IMR-90 (cell line): ENCODE data around the gene SDC4. TPM values are rescaled to one million over a fixed set of nuclear protein-coding genes. Genes with fewer than 3 reads are reported as not detected.
A peak's percentile ranks its signal among the peaks of the same experiment; 100 is the strongest.

Experiments
- ATAC-seq: fragments of 200-7000 bp; cut with Tn5 transposase; 2 replicates; pipeline ENCODE4 v1.9.1; 2020; ENCODE audit warnings: low read depth, mild to moderate bottlenecking, moderate library complexity
- BruUV-seq: library from RNA; stranded (reverse); fragments of 400-500 nt; replicated peaks from 2 replicates; lab custom pipeline; 2021; lab: Mats Ljungman, UMichigan
- CTCF ChIA-PET: fragments of 300-600 bp; formaldehyde crosslinking; extraction: SDS; loops from one replicate; lab custom pipeline; 2021; ENCODE audit warnings: antibody characterized with exemption; lab: Yijun Ruan, JAX
- POLR2A ChIA-PET: fragments of 300-600 bp; sonication (Branson Sonifier 250); formaldehyde crosslinking; loops from one replicate; lab custom pipeline; 2022; ENCODE audit warnings: antibody characterized with exemption; ENCODE audit not compliant: unreplicated experiment; lab: Charles Lee
- DNase-seq: peaks from one replicate; pipeline ENCODE4 v3.0.0; 2013
- H2AFZ ChIP-seq: replicated peaks from 2 replicates; pipeline ENCODE3; 2013; ENCODE audit warnings: low read length, mild to moderate bottlenecking; ENCODE audit not compliant: poor library complexity
- H2AK5ac ChIP-seq: 2 replicates; pipeline ENCODE4 v1.6.1; 2013; ENCODE audit warnings: low read depth, low read length, inconsistent platforms
- H2AK9ac ChIP-seq: replicated peaks from 2 replicates; pipeline ENCODE3; 2013; ENCODE audit warnings: mild to moderate bottlenecking, low read depth, low read length, moderate library complexity; ENCODE audit not compliant: poor library complexity
- H2BK120ac ChIP-seq: 2 replicates; pipeline ENCODE4 v1.6.1; 2013; ENCODE audit warnings: low read depth, low read length, inconsistent platforms
- H2BK15ac ChIP-seq: 3 replicates; pipeline ENCODE4 v1.6.1; 2013; ENCODE audit warnings: low read depth, low read length, inconsistent platforms
- H2BK20ac ChIP-seq: 2 replicates; pipeline ENCODE4 v1.6.1; 2013; ENCODE audit warnings: low read depth, mild to moderate bottlenecking, inconsistent platforms, low read length, moderate library complexity
- H2BK5ac ChIP-seq: 2 replicates; pipeline ENCODE4 v1.6.1; 2013; ENCODE audit warnings: mild to moderate bottlenecking, low read depth, low read length, inconsistent platforms; ENCODE audit not compliant: poor library complexity, severe bottlenecking
- H3K14ac ChIP-seq: replicated peaks from 2 replicates; pipeline ENCODE4 v1.6.1; 2013; ENCODE audit warnings: low read depth, low read length, inconsistent platforms
- H3K18ac ChIP-seq: 2 replicates; pipeline ENCODE4 v1.6.1; 2013; ENCODE audit warnings: low read depth, low read length, control low read depth
- H3K23ac ChIP-seq: 2 replicates; pipeline ENCODE4 v1.6.1; 2013; ENCODE audit warnings: low read depth, low read length, inconsistent platforms
- H3K27ac ChIP-seq: 2 replicates; pipeline ENCODE4 v1.5.1; 2013; ENCODE audit warnings: mild to moderate bottlenecking, control low read depth, low read length; ENCODE audit not compliant: insufficient read depth
- H3K27me3 ChIP-seq: 2 replicates; pipeline ENCODE4 v1.6.1; 2013; ENCODE audit warnings: low read length; ENCODE audit not compliant: control insufficient read depth, insufficient read depth
- H3K36me3 ChIP-seq: 2 replicates; pipeline ENCODE4 v1.6.1; 2013; ENCODE audit warnings: low read length, mixed read lengths; ENCODE audit not compliant: control insufficient read depth, insufficient read depth
- H3K4ac ChIP-seq: 2 replicates; pipeline ENCODE4 v1.6.1; 2013; ENCODE audit warnings: low read depth, low read length, inconsistent platforms
- H3K4me1 ChIP-seq: 2 replicates; pipeline ENCODE4 v1.6.1; 2013; ENCODE audit warnings: low read length, mixed read lengths; ENCODE audit not compliant: control insufficient read depth, insufficient read depth
- H3K4me2 ChIP-seq: 2 replicates; pipeline ENCODE4 v1.6.1; 2013; ENCODE audit warnings: low read depth, mild to moderate bottlenecking, control low read depth, low read length, moderate library complexity
- H3K4me3 ChIP-seq: 2 replicates; pipeline ENCODE4 v1.5.1; 2013; ENCODE audit warnings: low read depth, mild to moderate bottlenecking, control low read depth, low read length, moderate library complexity; ENCODE audit not compliant: insufficient read depth
- H3K56ac ChIP-seq: 2 replicates; pipeline ENCODE4 v1.6.1; 2013; ENCODE audit warnings: low read length, inconsistent platforms; ENCODE audit not compliant: insufficient read depth; ENCODE audit errors: extremely low read depth
- H3K79me1 ChIP-seq, 2 experiments: 2 replicates each; pipeline ENCODE4 v1.6.1; 2013; ENCODE audit warnings: low read length in 2 of 2, inconsistent platforms in 1 of 2, low read depth in 1 of 2
- H3K9ac ChIP-seq: 2 replicates; pipeline ENCODE4 v1.6.1; 2013; ENCODE audit warnings: low read depth, low read length, control low read depth
- H3K9me1 ChIP-seq: 2 replicates; pipeline ENCODE4 v1.6.1; 2013; ENCODE audit warnings: low read length, inconsistent platforms; ENCODE audit not compliant: insufficient read depth
- H3K9me3 ChIP-seq: 2 replicates; pipeline ENCODE4 v1.6.1; 2013; ENCODE audit warnings: low read length; ENCODE audit not compliant: control insufficient read depth, insufficient read depth
- H4K20me1 ChIP-seq: 2 replicates; pipeline ENCODE4 v1.6.1; 2013; ENCODE audit warnings: low read length, inconsistent platforms; ENCODE audit not compliant: insufficient read depth
- H4K5ac ChIP-seq: 2 replicates; pipeline ENCODE4 v1.6.1; 2013; ENCODE audit warnings: mild to moderate bottlenecking, low read depth, low read length, control low read depth
- H4K8ac ChIP-seq, 2 experiments: 2 replicates each; pipeline ENCODE4 v1.6.1; 2013; ENCODE audit warnings: low read depth in 2 of 2, low read length in 2 of 2, control low read depth in 1 of 2, inconsistent platforms in 1 of 2
- H4K91ac ChIP-seq: 2 replicates; pipeline ENCODE4 v1.6.1; 2013; ENCODE audit warnings: low read depth, low read length, inconsistent platforms; ENCODE audit not compliant: insufficient read depth
- BHLHE40 ChIP-seq: fragments of 150-350 bp; IDR thresholded peaks from 2 replicates; pipeline ENCODE4 v1.6.1; 2016; ENCODE audit warnings: mild to moderate bottlenecking, low read depth, low read length
- ELK1 ChIP-seq: fragments of 150-350 bp; IDR thresholded peaks from 2 replicates; pipeline ENCODE4 v1.6.1; 2016; ENCODE audit warnings: low read depth, mild to moderate bottlenecking, low read length, moderate library complexity, borderline replicate concordance
- SMC3 ChIP-seq: fragments of 150-350 bp; IDR thresholded peaks from 2 replicates; pipeline ENCODE4 v1.6.1; 2016; ENCODE audit warnings: low read depth, mild to moderate bottlenecking, antibody characterized with exemption, low read length, moderate library complexity
- WGBS, 2 experiments: methylation state at CpG; one replicate each; pipeline versions ENCODE4 v1.1.5 to v1.1.7; 2013; ENCODE audit warnings: missing lambda C conversion rate in 2 of 2; ENCODE audit not compliant: insufficient read length in 1 of 2; ENCODE audit errors: extremely low coverage in 2 of 2; 5-methylcytosine and 5-hydroxymethylcytosine counted together
- dilution Hi-C: fragments of 300-500 bp; cut with HindIII; formaldehyde crosslinking; loops from one replicate; pipeline ENCODE4 v1.14.3; 2018; ENCODE audit warnings: low sequenced_read_pairs; ENCODE audit not compliant: unreplicated experiment
- in situ Hi-C: fragments of 300-500 bp; cut with MboI; formaldehyde crosslinking; loops from 3 replicates; pipeline ENCODE4 v1.14.3; 2019; ENCODE audit warnings: low sequenced_read_pairs, inconsistent platforms, mixed read lengths
- intact Hi-C: fragments of 100-400 bp; cut with micrococcal nuclease; formaldehyde crosslinking; loops from 2 replicates; pipeline ENCODE4 v1.10.0; 2022
- polyA plus RNA-seq, 3 experiments: library from polyadenylated mRNA; depleted of rRNA; stranded (reverse); fragments of >200 nt; gene quantifications; 2 replicates each; pipeline ENCODE4 v1.2.3, GENCODE V29; 2012; ENCODE audit warnings: low replicate concordance in 1 of 3
- total RNA-seq: library from RNA; depleted of rRNA; stranded (reverse); fragments of >200 nt; gene quantifications from 2 replicates; pipeline ENCODE4 v1.2.3, GENCODE V29; 2012
- TF ChIP-seq, protein P1 (sequence below): conservative IDR thresholded peaks from 2 replicates; pipeline ENCODE4 v1.5.1; 2012; ENCODE audit warnings: mild to moderate bottlenecking, low read depth, low read length, improper control_type of control experiment

SDC4 gene
- total and polyA plus RNA-seq, 2 of the 4 experiments (the other 2 are of a cell fraction) = 203 to 265 TPM

- Histone ChIP-seq H3K56ac (no peak within 1 kb of the TSS), H3K9ac (no peak within 1 kb of the TSS), H3K27me3 (peaks cover 53% of the 10 kb centered on the region), H3K4me1 (peaks cover 2% of the 10 kb centered on the region; the same call in 1 of the 2 replicates), H4K8ac (no peak within 1 kb of the TSS), H3K36me3 (no peaks in the 10 kb centered on the region), H3K79me1 (no peaks in the 10 kb centered on the region), H2AK9ac (no peak within 1 kb of the TSS), H2BK120ac (no peak within 1 kb of the TSS), H2BK5ac (no peak within 1 kb of the TSS), H3K27ac (no peak within 1 kb of the TSS), H3K4me2 (peak within 1 kb of the TSS; percentile 56; the same call in 1 of the 2 replicates), H4K91ac (no peak within 1 kb of the TSS), H2BK15ac (no peak within 1 kb of the TSS), H2AFZ (peak within 1 kb of the TSS; percentile 77), H3K9me3 (no peaks in the 10 kb centered on the region), H3K23ac (no peak within 1 kb of the TSS), H3K14ac (no peak within 1 kb of the TSS), H2BK20ac (no peak within 1 kb of the TSS), H3K9me1 (no peaks in the 10 kb centered on the region), H4K5ac (no peak within 1 kb of the TSS), H3K4ac (no peak within 1 kb of the TSS), H4K20me1 (no peaks in the 10 kb centered on the region), H3K4me3 (no peak within 1 kb of the TSS), H2AK5ac (no peak within 1 kb of the TSS), H3K18ac (no peak within 1 kb of the TSS)
- BruUV-seq = no TSS peak
- no peak for TF ChIP-seq BHLHE40
- TF ChIP-seq, protein P1, sequence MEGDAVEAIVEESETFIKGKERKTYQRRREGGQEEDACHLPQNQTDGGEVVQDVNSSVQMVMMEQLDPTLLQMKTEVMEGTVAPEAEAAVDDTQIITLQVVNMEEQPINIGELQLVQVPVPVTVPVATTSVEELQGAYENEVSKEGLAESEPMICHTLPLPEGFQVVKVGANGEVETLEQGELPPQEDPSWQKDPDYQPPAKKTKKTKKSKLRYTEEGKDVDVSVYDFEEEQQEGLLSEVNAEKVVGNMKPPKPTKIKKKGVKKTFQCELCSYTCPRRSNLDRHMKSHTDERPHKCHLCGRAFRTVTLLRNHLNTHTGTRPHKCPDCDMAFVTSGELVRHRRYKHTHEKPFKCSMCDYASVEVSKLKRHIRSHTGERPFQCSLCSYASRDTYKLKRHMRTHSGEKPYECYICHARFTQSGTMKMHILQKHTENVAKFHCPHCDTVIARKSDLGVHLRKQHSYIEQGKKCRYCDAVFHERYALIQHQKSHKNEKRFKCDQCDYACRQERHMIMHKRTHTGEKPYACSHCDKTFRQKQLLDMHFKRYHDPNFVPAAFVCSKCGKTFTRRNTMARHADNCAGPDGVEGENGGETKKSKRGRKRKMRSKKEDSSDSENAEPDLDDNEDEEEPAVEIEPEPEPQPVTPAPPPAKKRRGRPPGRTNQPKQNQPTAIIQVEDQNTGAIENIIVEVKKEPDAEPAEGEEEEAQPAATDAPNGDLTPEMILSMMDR = peak; percentile 64
- no peak for TF ChIP-seq ELK1
- TF ChIP-seq SMC3 = 0 out of 2 replicates have a peak, but pooled peaks have one; percentile 29
- ATAC-seq (peak; percentile 51; the same call in 1 of the 2 replicates), DNase-seq (no peak)
- ChIA-PET POLR2A (no interaction called here), CTCF (no interaction called here)
- intact Hi-C loops = no loop called here
- 10% methylated on average over 28 of the region's 41 CpGs; no CpG with 5 or more reads in 1 of the 2 experiments for WGBS, 2 experiments
- dilution Hi-C loops = no loop called here
- in situ Hi-C loops = no loop called here
Measured at GRCh38 chr20:45306431-45306982, 41.7 kb downstream of the SDC4 start, which contains the start of gene RBPJL. Gene RBPJL (plus strand): TSS chr20:45306840. CDS start chr20:45306923, 83 bp downstream.
